ENCODE measurements around the gene PTP4A2.

Gene PTP4A2

GRCh38 chr1:31938184-31938975, at the start of gene PTP4A2:
Gene PTP4A2, minus strand, starts transcription at chr1:31938368. Its CDS starts 19,303 bp downstream, at chr1:31919065.
- DNase-seq (ENCODE audit: low read depth), result peak; percentile 78

- no peak for DNase-seq (ENCODE audit: low read depth)
Measured at GRCh38 chr1:31987135-31987619, 49.0 kb upstream of the PTP4A2 start.

GRCh38 chr1:31985430-31985829, 47.3 kb upstream of the PTP4A2 start:
- no peak for DNase-seq (ENCODE audit: low read depth)

GRCh38 chr1:31984419-31985347, 46.5 kb upstream of the PTP4A2 start:
- no peak for DNase-seq (ENCODE audit: low read depth)

- no peak for DNase-seq (ENCODE audit: low read depth)
Measured at GRCh38 chr1:31981972-31982371, 43.8 kb upstream of the PTP4A2 start.

GRCh38 chr1:31981456-31981839, 43.3 kb upstream of the PTP4A2 start:
- DNase-seq (ENCODE audit: low read depth), result no peak

- no peak for DNase-seq (ENCODE audit: low read depth)
Measured at GRCh38 chr1:31980835-31981455, 42.8 kb upstream of the PTP4A2 start.

GRCh38 chr1:31978843-31979400, 40.8 kb upstream of the PTP4A2 start:
- no peak for DNase-seq (ENCODE audit: low read depth)

GRCh38 chr1:31977385-31978131, 39.4 kb upstream of the PTP4A2 start:
- DNase-seq (ENCODE audit: low read depth), result no peak

- DNase-seq (ENCODE audit: low read depth), result no peak
Measured at GRCh38 chr1:31976401-31976800, 38.2 kb upstream of the PTP4A2 start.

- DNase-seq (ENCODE audit: low read depth), result no peak
Measured at GRCh38 chr1:31970873-31971272, 32.7 kb upstream of the PTP4A2 start.

GRCh38 chr1:31961536-31961935, 23.4 kb upstream of the PTP4A2 start:
- no peak for DNase-seq (ENCODE audit: low read depth)

- DNase-seq (ENCODE audit: low read depth), result no peak
Measured at GRCh38 chr1:31959521-31960340, 21.6 kb upstream of the PTP4A2 start.

GRCh38 chr1:31957701-31958674, 19.8 kb upstream of the PTP4A2 start:
- peak; percentile 39 for DNase-seq (ENCODE audit: low read depth)

GRCh38 chr1:31955917-31956736, 18.0 kb upstream of the PTP4A2 start:
- peak; percentile 66 for DNase-seq (ENCODE audit: low read depth)

GRCh38 chr1:31954607-31955283, 16.6 kb upstream of the PTP4A2 start:
- no peak for DNase-seq (ENCODE audit: low read depth)

- no peak for DNase-seq (ENCODE audit: low read depth)
Measured at GRCh38 chr1:31952825-31953220, 14.7 kb upstream of the PTP4A2 start.

GRCh38 chr1:31951276-31951675, 13.1 kb upstream of the PTP4A2 start:
- no peak for DNase-seq (ENCODE audit: low read depth)
